Colonic mucosa (tissue), 4 donors: ENCODE results near the gene RNF144A. TPM values are rescaled to one million over a fixed set of nuclear protein-coding genes. Genes with fewer than 3 reads are reported as not detected.

Source experiments
- DNase-seq: peaks from one replicate; pipeline ENCODE4 v3.0.0-alpha.2; 2020
- H3K27ac ChIP-seq: fragments of 200-600 bp; one replicate; pipeline ENCODE4 v1.8.0; 2021
- H3K27me3 ChIP-seq: fragments of 200-600 bp; one replicate; pipeline ENCODE4 v1.8.0; 2021
- H3K36me3 ChIP-seq: fragments of 200-600 bp; one replicate; pipeline ENCODE4 v1.8.0; 2021
- H3K4me1 ChIP-seq: fragments of 200-600 bp; one replicate; pipeline ENCODE4 v1.8.0; 2021; ENCODE audit warnings: mild to moderate bottlenecking
- H3K4me3 ChIP-seq: fragments of 200-600 bp; one replicate; pipeline ENCODE4 v1.8.0; 2021
- H3K9ac ChIP-seq, 2 donors: one replicate each; pipeline ENCODE4 v1.7.0; 2013; ENCODE audit warnings: control low read depth in 2 of 2, low read depth in 2 of 2, low read length in 2 of 2
- H3K9me3 ChIP-seq: fragments of 200-600 bp; one replicate; pipeline ENCODE4 v1.8.0; 2021
- intact Hi-C: fragments of 100-400 bp; cut with DNase I; formaldehyde crosslinking; loops from one replicate; pipeline ENCODE4 v1.14.1; 2022
- total RNA-seq, 2 donors: library from RNA; stranded (reverse); fragmentation: NEBNext Ultra II Directional in 1 of 2; extraction: Animal tissue kit (Norgen Biotek cat#: 25700) in 1 of 2; gene quantifications; one replicate each; pipeline ENCODE4 v1.2.1, GENCODE V29; 2021
- TF ChIP-seq, protein P1 (sequence below): fragments of 200-600 bp; IDR thresholded peaks from one replicate; pipeline ENCODE4 v1.8.0; 2022; ENCODE audit warnings: antibody characterized with exemption, mild to moderate bottlenecking
- donor health status: healthy.
- donor health status: DM: no; HTN: no; CAD: no.
- donor health status: DM: no; HTN: no; CAD: no.

RNF144A gene
- total RNA-seq, 2 donors from 2014 or later, result 13.9 to 22.6 TPM

DNA sequence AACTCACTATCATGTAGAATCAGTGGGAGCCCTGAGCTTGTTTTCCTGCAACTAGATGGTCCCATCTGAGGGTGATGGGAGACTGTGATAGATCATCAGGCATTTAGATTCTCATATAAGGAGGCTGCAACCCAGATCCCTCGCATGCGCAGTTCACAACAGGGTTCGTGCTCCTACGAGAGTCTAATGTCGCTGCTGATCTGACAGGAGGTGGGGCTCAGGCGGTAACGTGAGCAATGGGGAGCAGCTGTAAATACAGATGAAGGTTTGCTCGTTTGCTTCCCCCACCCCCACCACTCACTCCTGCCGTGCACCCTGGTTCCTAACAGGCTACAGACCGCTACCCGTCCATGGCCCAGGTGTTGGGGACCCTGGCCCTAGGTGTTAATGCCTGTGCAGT is 113.6 kb downstream of the RNF144A start:
- Histone ChIP-seq H3K9ac (no peak overlapping the region), H3K27ac (no peak overlapping the region), H3K36me3 (no peaks in the 10 kb centered on the region), H3K4me3 (no peak overlapping the region), H3K4me1 (peaks cover 4% of the 10 kb centered on the region), H3K9me3 (no peaks in the 10 kb centered on the region), H3K27me3 (no peaks in the 10 kb centered on the region)
- intact Hi-C loops, result no loop called here
- TF ChIP-seq, protein P1, sequence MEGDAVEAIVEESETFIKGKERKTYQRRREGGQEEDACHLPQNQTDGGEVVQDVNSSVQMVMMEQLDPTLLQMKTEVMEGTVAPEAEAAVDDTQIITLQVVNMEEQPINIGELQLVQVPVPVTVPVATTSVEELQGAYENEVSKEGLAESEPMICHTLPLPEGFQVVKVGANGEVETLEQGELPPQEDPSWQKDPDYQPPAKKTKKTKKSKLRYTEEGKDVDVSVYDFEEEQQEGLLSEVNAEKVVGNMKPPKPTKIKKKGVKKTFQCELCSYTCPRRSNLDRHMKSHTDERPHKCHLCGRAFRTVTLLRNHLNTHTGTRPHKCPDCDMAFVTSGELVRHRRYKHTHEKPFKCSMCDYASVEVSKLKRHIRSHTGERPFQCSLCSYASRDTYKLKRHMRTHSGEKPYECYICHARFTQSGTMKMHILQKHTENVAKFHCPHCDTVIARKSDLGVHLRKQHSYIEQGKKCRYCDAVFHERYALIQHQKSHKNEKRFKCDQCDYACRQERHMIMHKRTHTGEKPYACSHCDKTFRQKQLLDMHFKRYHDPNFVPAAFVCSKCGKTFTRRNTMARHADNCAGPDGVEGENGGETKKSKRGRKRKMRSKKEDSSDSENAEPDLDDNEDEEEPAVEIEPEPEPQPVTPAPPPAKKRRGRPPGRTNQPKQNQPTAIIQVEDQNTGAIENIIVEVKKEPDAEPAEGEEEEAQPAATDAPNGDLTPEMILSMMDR, result no peak
- no peak for DNase-seq

DNA sequence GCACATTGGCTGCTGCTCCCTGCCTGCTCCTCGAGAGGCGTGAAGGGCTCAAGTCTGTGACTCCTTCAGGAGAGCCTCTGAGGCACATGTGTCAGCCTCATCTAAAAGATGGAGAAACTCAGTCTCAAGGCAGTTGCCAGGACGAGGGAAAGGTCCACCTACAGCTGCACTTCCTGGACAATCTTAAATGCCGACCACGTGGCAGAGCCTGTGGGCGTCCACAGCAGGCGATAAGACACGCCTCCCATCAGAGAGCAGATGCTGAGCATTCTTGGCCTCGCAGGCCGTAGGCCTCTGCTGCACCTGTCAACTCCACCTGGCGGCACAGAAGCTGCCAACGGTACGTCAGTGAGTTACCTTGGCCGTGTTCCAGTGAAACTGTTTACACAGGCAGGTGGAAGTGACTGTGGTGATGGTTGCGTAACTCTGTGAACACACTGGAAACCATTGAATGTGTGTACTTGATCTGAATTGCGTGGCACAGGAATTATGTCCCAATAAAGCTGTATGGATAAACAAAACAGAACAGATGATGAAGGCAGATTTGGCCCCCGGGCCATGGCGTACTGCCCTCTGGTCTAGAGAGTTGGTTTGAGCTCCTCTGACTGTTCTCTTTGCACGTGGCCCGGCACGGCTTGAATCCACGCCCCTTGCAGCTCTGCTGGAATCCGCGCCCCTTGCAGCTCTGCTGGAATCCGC is 114.5 kb downstream of the RNF144A start:
- TF ChIP-seq, protein P1, result no peak
- intact Hi-C loops, result no loop called here
- H3K27me3 ChIP-seq, result no peaks in the 10 kb centered on the region
- H3K36me3 ChIP-seq, result no peaks in the 10 kb centered on the region
- peak; percentile 96 for DNase-seq
- no peak overlapping the region for H3K9ac ChIP-seq
- peaks cover 4% of the 10 kb centered on the region for H3K4me1 ChIP-seq
- no peak overlapping the region for H3K4me3 ChIP-seq
- H3K27ac ChIP-seq, result no peak overlapping the region
- no peaks in the 10 kb centered on the region for H3K9me3 ChIP-seq

DNA sequence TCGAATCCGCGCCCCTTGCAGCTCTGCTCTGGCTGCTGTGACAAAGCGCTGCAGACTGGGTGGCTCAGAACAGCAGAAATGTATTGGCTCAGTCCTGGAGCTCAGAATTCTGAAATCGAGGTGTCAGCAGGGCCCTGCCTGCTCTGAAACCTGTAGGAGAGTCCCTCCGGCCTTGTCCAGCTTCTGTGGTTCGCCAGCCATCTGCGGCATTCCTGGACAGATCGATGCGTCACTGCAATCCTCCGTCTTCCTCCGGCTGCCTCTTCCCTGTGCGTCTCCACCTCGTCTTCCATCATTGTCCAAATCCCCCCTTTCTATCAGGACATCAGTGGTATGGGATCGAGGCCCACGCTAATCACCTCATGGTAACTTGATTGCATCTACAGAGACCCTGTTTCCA is 115.2 kb downstream of the RNF144A start:
- H3K4me1 ChIP-seq, result peaks cover 4% of the 10 kb centered on the region
- H3K27ac ChIP-seq, result no peak overlapping the region
- no peaks in the 10 kb centered on the region for H3K27me3 ChIP-seq
- no peak overlapping the region for H3K4me3 ChIP-seq
- TF ChIP-seq, protein P1, result no peak
- H3K9me3 ChIP-seq, result no peaks in the 10 kb centered on the region
- intact Hi-C loops, result no loop called here
- no peaks in the 10 kb centered on the region for H3K36me3 ChIP-seq
- no peak overlapping the region for H3K9ac ChIP-seq
- DNase-seq, result no peak

DNA sequence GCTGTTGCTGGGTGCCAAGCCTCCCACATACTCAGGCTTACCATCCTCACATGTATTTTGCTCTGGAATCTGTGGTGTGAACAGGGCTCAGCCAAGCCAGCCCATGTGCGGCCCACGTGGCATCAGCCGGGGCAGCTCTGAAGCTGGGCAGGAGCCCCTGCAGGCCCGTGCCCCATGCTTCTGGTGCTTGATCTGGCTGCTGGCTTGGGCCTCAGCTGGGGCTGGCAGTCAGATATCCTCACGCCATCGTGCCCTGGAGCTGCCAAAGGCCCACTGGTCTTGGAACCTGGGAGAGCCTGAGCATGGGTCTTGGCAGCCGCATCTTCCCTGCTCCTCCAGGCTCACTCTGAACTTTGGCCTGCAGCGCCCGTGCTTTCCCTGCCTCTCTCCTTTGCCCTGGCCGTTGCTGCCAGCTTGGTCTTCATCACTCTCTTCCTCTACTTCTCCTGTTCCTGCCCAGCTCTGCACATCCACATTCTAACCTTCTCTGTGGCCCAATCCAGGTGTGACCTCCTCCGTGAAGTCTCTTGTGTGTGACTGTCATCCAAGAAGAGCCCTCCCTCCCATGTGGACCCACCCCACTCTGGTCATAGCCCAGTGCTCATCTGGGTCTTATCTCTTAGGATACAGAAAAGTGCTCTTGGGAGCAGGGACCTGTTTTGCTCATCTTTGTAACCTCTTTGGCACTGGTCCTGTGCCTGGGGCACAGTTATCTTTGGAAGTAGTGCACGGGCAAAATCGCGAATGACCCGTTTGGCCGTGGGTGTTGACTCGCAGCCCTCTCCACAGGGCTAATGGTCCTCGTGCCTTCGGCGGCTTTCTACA is 116.1 kb downstream of the RNF144A start:
- intact Hi-C loops, result no loop called here
- TF ChIP-seq, protein P1, result no peak
- Histone ChIP-seq H3K27me3 (no peaks in the 10 kb centered on the region), H3K9ac (no peak overlapping the region), H3K4me1 (peaks cover 4% of the 10 kb centered on the region), H3K4me3 (no peak overlapping the region), H3K27ac (no peak overlapping the region), H3K36me3 (no peaks in the 10 kb centered on the region), H3K9me3 (no peaks in the 10 kb centered on the region)
- no peak for DNase-seq

DNA sequence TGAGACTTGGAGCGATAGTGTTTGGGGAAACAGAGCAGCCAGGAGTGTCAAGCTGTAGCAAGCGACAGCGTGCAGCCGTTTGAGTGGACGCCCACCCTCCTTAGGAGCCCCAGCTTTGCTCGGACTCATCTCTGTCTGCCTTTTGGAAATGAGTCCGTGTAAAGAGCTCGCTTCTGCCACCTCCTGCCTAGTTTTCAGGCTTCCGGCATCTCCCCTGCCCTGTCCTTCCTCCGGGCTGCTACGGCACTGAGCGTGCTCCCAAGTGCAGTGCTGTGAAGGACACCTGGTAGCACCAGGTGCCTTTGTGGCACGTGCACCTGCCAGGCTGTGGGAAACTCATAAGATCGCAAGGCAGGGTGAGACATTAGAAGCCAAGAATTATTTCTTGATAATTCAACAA is 117.1 kb downstream of the RNF144A start:
- Histone ChIP-seq H3K9ac (no peak overlapping the region), H3K36me3 (no peaks in the 10 kb centered on the region), H3K9me3 (no peaks in the 10 kb centered on the region), H3K4me1 (peaks cover 4% of the 10 kb centered on the region), H3K27me3 (no peaks in the 10 kb centered on the region), H3K4me3 (no peak overlapping the region), H3K27ac (no peak overlapping the region)
- intact Hi-C loops, result no loop called here
- TF ChIP-seq, protein P1, result no peak
- DNase-seq, result no peak
